ENCODE data around the gene DHX32.

Gene DHX32

GRCh38 chr10:125801574-125801973 lies 79.5 kb downstream of the DHX32 start:
- no peak for DNase-seq

- no peak for DNase-seq
These were observed 81.5 kb downstream of the DHX32 start for GRCh38 chr10:125799451-125800182.

GRCh38 chr10:125797994-125798662 lies 83.0 kb downstream of the DHX32 start:
- DNase-seq: no peak

- no peak for DNase-seq
These were observed 83.7 kb downstream of the DHX32 start for GRCh38 chr10:125797424-125797823.

GRCh38 chr10:125795637-125796190 lies 85.4 kb downstream of the DHX32 start:
- DNase-seq: no peak

GRCh38 chr10:125795128-125795527 lies 86.0 kb downstream of the DHX32 start:
- DNase-seq: no peak

- no peak for DNase-seq
These were observed 88.5 kb downstream of the DHX32 start for GRCh38 chr10:125792342-125793300.

- no peak for DNase-seq
These were observed 92.7 kb downstream of the DHX32 start for GRCh38 chr10:125788156-125789034.
